Activated effector memory CD4-positive, alpha-beta T cell treated with Interleukin-2 at 50 U/mL for 16 hours (primary cell): ENCODE data around the gene SWAP70.
A peak's percentile ranks its signal among the peaks of the same experiment; 100 is the strongest.

Source experiments
- DNase-seq: peaks from one replicate; pipeline ENCODE4 v3.0.0-alpha.2; 2020

Gene SWAP70

DNA sequence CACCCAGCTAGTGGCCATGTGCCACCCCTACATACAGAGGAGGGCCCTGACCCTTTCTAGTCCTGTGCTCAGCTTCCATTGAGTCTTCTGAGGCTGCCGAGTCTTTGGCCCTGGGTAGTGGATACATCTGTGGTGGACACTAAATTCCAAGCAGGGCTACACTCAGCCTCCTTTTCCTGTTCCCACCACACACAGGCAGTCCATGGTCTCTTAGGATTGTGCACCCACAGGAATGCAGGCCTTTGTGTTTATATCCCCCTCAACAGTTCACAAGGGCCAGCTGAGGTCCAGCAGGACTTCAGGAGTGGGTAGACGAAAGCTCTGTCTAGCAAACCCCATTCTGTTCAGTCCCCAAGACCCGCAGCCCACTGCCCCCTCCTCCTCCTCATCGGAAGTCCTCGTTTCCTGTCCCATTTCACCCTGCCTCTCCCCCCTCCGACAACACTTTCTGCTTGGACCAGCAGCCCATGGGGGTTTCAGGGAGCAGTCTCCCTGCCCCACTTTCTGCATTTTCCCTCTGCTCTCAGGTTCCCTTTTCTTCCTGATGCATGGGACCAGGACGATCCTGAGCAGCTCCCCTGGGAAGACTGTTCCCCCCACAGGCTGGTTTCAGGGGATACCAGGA lies 91.8 kb downstream of the SWAP70 start:
- DNase-seq, result no peak

DNA sequence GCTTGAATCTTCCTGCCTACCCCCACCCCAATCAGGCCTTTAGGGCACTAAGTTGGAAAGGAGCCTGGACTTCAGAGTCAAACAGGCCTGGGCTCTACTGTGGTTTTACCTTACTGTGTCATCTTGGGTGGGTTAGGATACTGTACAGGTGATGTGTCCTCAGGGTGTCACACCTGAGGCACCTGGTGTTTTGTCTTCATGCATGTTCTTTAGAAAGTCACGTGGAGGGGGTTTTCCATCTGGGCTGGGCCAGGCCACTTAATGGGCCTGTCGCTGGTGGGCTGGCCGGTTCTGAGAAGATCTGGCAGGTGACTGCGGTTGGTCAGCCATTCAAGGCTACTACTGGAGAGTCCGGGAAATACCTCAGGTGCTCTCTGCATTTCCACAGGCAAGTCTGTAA lies 92.6 kb downstream of the SWAP70 start:
- DNase-seq, result no peak

DNA sequence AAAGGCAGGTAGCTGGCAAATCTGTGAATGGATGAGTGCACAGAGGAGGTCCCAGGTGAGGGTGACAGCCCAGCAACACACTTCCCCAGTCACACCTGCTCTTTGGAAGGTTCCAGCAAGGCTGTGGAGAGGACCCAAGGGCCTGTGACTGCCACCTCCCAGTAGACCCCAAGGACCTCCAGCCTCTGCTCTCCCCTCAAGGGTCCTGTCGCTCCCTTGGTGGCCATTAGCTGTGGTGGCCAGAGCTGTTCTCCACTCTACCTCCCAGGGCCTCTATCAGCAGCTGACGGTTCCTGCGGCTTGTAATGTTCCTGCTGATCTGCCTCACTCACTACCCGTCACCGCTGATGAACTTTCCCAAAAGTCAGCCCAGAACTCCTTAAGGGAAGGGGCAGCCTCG lies 93.0 kb downstream of the SWAP70 start:
- no peak for DNase-seq

DNA sequence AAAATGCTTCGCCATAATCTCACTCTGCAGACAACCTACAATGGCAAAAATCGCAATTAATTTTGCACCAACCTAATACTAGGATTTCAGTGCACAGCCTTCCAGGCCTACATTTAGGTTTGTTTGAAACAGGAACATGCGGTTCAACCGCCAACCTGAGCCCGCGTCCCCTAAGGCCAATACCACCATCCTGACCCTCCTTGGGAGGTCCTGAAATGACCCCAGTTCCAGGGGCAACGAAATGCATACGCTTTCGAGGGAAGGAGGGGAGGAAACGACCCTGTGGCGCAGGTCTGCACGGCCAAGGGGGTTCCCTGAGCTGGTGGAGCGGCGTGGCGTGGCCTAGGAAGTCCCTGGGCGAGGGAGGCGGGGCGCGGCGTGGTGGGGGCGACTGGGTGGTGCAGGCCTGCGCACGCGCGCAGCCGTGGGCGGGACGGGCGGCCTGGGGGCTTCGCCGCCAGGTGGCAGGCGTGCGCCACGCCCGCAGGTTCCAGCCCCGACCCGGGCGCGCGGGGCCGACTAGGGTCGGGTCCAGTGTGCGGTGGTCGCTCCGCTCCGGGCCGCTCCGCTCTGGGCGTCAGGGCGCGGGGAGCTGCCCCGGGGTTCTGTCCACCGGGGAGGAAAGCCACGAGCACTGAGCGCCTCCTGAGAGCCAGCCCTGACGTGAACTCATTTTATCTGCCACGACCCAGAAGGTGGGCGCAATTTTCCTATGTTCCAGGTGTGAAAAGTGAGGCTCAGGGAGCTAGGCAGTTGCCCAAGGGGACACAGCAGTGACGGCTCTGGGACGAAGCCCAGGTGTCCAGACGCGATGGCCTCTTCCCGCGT lies 94.1 kb downstream of the SWAP70 start:
- DNase-seq, result peak; percentile 87

DNA sequence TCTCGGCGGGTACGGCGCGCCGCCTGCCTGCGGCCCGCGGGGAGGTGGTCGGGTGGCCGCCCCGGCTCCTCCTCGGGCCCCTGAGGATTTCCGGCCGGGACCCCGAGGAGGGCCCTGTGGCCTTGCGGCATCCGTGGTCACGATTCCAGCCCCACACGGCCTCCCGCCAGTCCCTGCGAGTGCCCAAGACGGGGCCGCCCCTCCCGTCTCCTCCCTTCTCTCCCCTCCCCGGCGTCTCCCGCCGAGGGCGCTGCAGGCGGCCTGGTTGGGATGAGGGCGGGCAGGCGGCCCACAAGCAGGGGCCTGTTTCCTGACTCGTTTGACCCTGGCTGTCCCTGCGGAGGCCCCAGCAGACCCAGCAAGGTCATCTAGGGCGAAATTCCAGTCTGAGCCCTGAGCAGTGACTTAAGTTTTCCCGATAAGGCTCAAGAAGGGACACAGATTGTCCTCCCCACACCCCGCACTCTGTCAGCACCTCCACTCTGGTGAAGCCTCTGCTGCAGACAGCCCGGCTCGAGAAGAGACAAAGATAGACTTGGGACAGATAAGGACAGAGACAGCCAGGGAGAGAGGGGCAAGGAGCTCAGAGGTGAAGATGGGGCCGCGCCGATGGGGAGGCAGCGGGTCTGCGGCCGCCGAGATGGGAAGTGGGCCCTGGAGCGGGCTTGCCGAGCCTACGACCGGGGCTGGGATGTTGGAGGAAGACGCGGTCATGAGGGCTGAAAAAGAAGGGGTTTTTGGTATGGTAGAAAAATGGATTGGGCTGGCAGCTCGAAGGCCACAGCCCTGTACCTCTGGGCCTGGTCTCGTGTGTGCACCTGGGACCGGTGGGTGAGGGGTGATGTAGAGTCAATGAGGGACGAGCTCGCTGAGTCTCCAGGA lies 95.0 kb downstream of the SWAP70 start:
- DNase-seq, result peak; percentile 34

DNA sequence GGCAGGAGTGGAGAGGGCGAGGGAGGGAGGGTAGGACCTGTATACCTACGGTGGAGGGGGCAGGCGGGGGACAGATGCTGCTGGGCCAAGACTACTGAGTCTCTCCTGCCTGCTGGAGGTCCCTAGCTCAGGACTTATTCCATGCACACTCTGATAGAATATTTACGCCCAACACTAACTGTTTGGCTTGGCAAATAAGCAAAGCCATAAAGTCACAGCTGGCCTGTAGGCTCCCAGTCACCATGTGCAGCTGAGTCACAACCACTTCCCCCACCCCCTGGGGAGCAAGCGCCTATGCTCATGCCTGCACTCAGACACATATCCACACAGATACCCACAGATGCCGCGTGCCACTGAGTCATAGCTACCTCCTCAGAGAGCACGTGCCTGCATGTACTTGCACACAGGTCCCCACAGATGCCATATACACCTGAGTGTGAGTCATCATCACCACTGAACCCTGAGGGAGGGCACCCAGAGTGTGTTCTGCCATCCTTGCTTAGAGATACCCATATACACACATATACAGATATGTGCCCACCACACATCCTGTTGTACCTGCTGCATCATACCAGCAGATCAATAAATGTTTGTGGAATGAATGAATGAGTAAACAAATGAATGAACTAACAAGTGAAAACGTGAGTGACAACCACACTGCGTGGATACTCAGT lies 95.8 kb downstream of the SWAP70 start:
- DNase-seq, result peak; percentile 84

DNA sequence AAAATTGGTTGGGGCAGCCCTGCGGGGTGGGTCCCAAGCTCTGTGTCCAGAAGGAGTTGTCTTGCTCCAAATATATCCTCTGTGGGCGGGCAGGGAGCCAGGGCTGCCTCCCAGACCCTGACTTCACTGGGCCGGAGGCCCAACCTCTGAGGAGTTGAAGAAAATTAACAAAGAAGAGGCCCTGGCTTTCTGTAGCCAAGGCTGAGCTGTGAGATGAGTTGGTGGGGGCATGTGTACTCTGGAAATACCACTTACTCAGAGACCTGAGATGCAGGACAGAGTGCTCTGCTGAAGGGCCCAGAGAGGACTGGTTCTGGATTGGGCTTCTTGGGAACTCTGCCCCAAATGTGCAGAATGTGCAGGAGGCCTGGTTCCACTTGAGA lies 96.3 kb downstream of the SWAP70 start:
- DNase-seq, result no peak

DNA sequence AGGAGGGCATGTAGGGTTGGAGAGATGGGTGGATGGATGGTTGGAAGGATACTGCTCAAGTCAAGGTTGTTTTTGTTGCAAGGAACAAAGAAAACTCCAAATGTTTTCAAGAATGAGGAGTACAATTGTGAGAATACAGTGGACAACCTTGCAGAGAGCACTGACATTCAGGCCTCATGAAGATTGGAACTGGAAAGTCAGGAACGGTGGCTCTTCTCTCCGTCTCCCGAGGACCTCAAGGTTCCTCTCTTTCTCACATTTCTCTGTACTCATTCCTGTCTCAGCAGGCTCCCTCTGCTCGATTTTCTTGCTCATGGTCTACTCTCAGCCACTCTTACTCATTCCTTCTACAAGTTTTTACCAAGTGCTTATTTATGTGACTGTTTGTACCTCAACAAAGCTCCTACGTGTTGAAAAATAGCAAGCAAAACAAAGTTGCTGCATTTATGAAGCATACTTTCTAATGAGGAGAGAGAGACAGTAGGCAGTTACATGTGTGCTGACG lies 97.6 kb downstream of the SWAP70 start:
- no peak for DNase-seq

DNA sequence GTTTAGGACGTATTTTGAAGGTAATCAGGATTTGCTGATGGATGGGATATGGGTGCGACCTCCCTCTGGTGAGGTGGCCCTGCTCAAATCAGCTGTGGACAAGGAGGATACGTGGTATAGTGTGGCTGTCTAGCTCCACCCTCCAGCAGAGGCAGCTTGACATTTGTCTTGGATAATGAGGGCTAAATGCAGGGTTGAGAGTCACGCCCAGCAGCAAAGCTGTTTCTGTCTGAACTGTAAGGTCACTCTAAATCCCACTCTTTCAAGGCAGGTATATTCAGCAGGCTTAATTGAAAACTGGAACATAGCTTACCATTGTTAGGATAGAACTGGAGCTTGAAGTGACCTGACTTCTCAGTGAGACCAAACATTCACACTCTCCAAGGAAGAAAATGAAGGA lies 98.7 kb downstream of the SWAP70 start:
- no peak for DNase-seq

DNA sequence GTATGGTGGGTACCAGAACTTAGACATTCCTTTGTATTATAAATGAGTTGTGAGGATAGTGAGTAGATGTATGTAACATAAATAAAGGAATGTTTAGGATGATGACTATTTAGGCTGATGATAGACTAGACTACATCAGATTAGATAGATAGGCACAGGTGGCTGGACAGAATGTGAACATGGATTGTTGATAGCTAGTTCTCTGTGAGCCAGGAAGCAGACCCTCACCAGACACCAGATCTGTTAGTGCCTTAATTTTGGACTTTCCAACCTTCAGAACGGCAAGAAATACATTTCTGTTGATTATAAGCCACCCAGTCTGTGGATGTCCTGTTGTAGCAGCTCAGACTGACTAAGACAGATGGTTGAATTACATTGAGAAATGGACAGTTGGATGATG lies 99.4 kb downstream of the SWAP70 start:
- no peak for DNase-seq

DNA sequence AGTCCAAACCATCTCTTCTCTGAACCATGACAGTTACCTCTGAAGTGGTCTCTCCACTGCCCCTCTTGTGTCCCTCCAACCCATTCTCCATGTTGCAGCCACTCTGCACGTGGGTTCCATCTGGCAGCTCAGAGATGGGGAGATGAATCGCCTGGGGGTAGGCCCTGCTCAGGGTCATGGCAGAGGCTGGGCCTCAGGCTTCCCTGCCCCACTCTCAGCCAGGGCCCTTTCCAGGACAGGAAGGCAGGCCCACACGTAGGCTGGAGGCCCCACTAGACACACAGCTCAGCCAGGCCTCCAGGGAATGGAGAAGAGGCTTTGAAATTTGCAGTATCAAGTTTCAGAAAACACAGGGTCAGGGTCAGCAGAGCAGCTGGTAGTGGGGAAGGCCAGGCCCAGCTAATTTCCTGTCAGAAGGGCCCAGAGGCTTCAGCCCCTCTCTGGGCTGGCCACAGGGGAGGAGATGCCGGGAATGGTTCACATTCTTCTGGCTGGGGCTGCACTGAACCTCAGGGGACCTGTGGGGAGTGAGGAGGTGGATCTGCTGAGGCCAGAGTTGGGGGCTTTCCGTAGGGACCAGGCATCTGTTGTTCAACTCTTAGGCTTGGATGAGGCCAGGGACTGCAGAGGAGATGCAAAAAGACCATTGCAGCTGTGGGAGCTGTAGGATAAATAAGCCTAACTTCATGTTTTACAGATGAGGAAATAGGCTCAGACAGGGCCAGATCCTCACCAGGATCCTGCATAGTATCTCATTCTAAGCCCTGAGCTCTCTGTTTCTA lies 101.6 kb downstream of the SWAP70 start:
- DNase-seq, result no peak

DNA sequence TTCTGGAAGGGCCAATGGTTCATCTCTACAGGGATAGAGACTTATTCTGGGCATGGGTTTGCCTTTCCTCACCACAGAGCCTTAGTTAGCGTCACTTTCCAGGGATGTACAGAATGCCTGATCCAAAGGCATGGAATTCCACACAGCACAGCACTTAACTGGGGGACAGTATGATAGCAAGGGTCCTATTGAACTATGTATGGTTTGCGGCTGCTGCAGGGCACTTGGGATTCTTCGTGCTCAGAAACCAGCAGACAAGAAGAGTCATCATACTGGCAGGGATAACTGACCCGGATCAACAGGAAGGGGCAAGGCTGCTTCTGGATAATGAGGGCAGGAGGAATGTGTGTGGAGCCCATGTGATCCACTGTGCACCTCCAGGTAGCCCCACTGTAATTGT lies 105.7 kb downstream of the SWAP70 start:
- DNase-seq, result no peak

DNA sequence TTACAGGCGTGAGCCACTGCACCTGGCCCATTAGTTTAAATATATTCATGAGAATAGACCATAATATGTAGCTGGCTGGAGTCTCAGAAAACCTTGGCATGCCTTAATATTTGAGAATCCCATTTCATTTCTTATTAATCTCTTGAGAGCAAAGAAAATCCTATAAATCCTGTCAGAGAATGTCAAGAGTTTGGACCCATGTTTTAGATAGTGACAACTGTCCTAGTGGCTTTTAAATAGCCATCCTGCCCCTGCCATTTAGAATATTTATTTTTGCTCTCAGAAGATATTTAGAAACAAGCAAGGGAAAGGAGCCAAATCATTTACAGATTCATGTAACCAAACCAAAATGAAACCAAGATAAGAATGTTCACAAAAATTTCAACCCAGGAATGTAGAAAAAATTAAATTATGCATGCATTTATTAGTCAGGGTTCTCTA lies 107.2 kb downstream of the SWAP70 start:
- no peak for DNase-seq

DNA sequence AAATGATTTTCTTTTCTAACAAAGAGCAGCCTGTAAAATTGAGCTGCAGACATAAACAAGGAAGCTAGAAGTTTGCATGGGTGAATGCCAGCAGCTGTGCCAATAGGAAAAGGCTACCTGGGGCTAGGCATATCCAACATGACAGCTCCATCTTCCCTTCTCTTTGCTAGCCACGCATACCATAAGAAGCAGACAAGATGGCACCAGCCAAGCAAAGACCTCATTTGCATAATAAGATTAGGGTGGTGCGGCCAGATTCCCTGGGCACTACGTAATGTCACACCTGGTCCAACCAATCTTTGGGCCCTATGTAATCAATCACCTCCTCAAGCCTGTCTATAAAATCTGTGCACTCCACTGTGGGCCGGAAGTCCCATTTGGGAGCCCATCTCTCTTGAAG lies 108.3 kb downstream of the SWAP70 start:
- DNase-seq, result no peak

DNA sequence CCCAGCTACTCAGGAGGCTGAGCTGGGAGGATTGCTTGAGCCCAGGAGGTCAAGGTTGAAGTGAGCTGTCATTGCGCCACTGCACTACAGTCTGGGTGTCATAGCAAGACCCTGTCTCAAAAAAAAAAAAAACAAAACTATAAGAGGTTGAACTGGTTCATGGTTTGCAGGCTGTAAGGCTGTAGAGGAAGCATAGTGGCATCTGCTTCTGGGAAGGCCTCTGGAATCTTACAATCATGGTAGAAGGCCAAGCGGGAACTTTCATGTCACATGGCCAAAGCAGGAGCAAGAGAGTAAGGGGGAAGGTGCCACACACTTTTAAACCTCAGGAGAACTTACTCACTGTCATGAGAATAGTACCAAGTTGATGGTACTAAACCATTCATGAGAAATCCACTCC lies 109.6 kb downstream of the SWAP70 start:
- DNase-seq, result no peak

DNA sequence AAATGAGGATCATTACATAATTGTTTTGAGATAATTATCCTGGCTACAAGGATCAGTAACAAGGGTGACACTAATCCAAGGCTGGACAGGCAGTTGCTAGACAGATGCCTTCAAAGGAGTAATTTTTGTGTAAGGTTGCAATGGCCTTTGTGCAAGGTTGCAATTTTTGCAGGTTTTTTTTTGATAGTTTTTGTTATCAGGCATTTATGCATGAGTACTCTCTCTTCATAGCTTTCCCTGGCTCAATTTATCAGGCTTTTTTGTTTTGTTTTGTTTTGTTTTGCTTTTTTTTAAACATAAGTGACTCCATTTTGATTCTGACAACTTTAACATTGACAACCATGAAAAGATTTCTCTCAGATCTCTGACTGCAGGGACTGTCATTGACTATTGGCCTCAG lies 110.2 kb downstream of the SWAP70 start:
- no peak for DNase-seq

DNA sequence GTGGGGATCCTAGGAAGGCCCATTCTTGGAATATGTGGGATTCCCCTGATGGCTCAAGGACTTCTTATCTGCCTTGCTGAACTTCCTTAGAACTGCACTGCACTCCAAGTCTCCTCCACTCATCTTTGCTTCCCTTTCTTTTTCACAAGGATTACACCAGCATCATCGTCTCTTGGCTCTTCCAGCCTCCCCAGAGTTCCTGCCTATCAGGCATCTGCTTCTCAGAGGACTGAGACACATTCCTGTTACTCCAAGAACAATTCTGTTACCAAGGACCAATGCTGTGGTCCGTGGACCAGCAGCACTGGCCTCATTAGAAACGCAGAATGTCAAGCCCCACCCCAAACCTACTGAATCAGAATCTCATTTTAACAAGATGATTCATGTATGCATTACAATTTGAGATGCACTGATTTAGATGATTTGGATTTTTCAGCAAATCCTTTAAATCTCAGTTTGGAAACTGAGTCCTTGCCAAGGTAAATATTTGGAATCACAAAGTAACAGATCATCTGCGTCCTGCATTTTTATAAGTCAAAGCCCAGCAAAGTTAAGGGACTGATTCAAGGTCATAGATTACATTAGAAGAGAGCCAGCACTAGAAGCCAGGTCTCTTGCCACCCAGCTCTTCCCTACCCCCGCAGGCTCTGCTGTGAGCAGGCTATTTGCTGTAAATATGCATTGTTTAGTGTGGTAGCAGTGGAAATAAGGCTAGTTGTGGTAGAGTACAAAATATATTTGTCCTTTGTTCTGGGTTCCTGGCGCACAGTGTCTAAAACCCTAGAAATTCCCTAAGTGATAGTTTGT lies 110.9 kb downstream of the SWAP70 start:
- no peak for DNase-seq

DNA sequence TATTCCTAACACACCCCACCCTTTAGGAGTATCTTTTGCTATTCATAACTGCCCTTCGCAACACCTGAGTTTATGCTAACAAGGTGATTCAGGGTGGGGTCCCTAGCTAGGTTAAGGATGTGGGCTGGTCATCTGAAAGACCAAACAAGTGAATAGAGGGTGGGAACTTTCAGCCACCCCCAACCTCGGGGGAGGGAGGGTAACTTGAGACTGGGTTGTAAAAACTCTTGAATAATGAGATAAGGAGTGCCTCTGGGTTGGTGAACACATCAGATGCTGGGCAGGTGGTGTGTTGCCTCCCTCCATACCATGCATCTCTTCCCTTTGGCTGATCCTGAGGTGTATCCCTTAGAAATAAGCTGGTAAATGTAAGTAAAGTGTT lies 111.5 kb downstream of the SWAP70 start:
- no peak for DNase-seq

DNA sequence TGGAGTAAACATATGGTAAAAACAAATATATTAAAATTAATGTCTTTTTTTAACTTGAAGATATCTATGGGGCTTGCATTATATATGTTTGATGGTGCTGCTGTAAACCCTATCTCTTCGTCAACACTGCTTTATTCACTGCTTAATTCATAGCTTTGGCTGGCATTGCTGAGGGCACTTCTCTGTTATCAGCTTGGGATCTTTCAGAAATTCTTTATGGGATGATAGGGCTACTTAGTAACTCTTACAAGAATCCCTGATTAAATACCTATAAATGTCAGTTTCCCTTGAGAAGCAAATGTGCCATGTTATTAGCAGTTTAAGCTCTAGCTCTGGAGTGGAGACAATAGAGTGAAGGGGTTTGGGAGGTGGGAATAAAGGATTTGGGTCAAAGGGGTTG lies 112.3 kb downstream of the SWAP70 start:
- DNase-seq, result no peak

DNA sequence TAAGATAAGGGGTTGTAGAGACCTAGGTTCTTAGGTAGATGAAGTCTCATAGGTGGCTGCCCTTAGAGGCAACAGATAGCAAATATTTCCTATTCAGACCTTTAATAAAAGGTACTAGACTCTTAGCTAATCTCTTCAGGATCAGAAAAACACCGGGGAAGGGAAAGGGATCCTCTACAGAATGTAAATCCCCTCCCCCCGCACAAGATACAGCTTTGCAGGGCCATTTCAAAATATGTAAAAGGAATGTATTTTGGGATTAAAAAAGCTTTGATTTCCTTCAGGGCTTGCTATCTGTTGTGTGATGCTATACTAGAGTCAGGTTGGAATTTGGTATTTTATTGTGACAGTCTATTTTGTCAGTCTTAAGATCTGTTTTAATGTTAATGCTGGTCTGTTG lies 113.2 kb downstream of the SWAP70 start:
- no peak for DNase-seq

DNA sequence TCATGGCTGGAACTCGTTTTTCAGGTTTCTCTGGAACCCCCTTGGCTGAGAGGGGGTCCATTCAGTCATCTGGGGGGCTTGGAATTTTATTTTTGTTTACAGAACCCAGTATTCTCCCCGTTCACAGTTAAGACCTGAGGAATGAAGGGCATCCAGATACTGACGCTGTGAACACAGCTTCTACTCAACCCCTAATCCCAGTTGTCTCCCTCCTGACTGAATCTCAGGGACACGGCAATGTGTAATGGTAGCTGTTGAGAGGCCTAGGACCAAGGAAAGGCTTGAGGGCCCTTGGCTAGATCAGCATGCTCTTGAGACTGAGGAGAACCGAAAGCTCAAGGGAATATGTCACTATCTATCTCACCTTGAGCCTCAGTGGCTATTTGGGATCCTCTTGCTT lies 113.6 kb downstream of the SWAP70 start:
- no peak for DNase-seq
